Measurements from ENCODE around the gene CCDC197.

The CCDC197 gene

GRCh38 chr14:93960774-93961438 lies 36.2 kb upstream of the CCDC197 start:
- in situ Hi-C loops (cut with MboI; ENCODE audit: low pct_unique_long_range_greater_than_20kb, low sequenced_read_pairs, unreplicated experiment), result loop anchor here (25.0 kb wide), 1 partner anchor 1551 kb away; the partner anchor contains the start of gene SYNE3
- DNase-seq (ENCODE audit: low spot score), result no peak
- TF ChIP-seq CTCF (IDR thresholded peaks at IDR 0.05; ENCODE audit: extremely low read depth, insufficient read depth, missing control alignments), result no peak

- no peak for DNase-seq (ENCODE audit: low spot score)
- in situ Hi-C loops (cut with MboI; ENCODE audit: low pct_unique_long_range_greater_than_20kb, low sequenced_read_pairs, unreplicated experiment), result loop anchor here (25.0 kb wide), 1 partner anchor 1551 kb away; the partner anchor contains the start of gene SYNE3
- no peak for TF ChIP-seq CTCF (IDR thresholded peaks at IDR 0.05; ENCODE audit: extremely low read depth, insufficient read depth, missing control alignments)
These were observed 35.5 kb upstream of the CCDC197 start for GRCh38 chr14:93961620-93962019.

- in situ Hi-C loops (cut with MboI; ENCODE audit: low pct_unique_long_range_greater_than_20kb, low sequenced_read_pairs, unreplicated experiment), result loop anchor here (25.0 kb wide), 1 partner anchor 1549 kb away; the partner anchor contains the start of gene SYNE3
- TF ChIP-seq CTCF (IDR thresholded peaks at IDR 0.05; ENCODE audit: extremely low read depth, insufficient read depth, missing control alignments), result no peak
- DNase-seq (ENCODE audit: low spot score), result peak; percentile 57
These were observed 34.1 kb upstream of the CCDC197 start for GRCh38 chr14:93962701-93963601.

GRCh38 chr14:93963692-93964091 lies 33.4 kb upstream of the CCDC197 start:
- no peak for DNase-seq (ENCODE audit: low spot score)
- in situ Hi-C loops (cut with MboI; ENCODE audit: low pct_unique_long_range_greater_than_20kb, low sequenced_read_pairs, unreplicated experiment), result loop anchor here (25.0 kb wide), 1 partner anchor 1549 kb away; the partner anchor contains the start of gene SYNE3
- no peak for TF ChIP-seq CTCF (IDR thresholded peaks at IDR 0.05; ENCODE audit: extremely low read depth, insufficient read depth, missing control alignments)

- in situ Hi-C loops (cut with MboI; ENCODE audit: low pct_unique_long_range_greater_than_20kb, low sequenced_read_pairs, unreplicated experiment), result loop anchor here (25.0 kb wide), 1 partner anchor 1548 kb away; the partner anchor contains the start of gene SYNE3
- DNase-seq (ENCODE audit: low spot score), result no peak
- no peak for TF ChIP-seq CTCF (IDR thresholded peaks at IDR 0.05; ENCODE audit: extremely low read depth, insufficient read depth, missing control alignments)
These were observed 32.8 kb upstream of the CCDC197 start for GRCh38 chr14:93964281-93964680.

- in situ Hi-C loops (cut with MboI; ENCODE audit: low pct_unique_long_range_greater_than_20kb, low sequenced_read_pairs, unreplicated experiment), result loop anchor here (25.0 kb wide), 1 partner anchor 1547 kb away; the partner anchor contains the start of gene SYNE3
- DNase-seq (ENCODE audit: low spot score), result no peak
- no peak for TF ChIP-seq CTCF (IDR thresholded peaks at IDR 0.05; ENCODE audit: extremely low read depth, insufficient read depth, missing control alignments)
These were observed 32.2 kb upstream of the CCDC197 start for GRCh38 chr14:93964820-93965286.
